ENCODE data around the gene POU2F1. TPM values are rescaled to one million over a fixed set of nuclear protein-coding genes. Genes with fewer than 3 reads are reported as not detected.
"Not testable (repeated sequence)": the region's sequence is repeated elsewhere in the genome, so short reads cannot be mapped to it uniquely, and the experiment has no call there.

The POU2F1 gene
- total and polyA plus RNA-seq, 4 donors = 0.93 to 10.5 (median 6.5) TPM

DNA sequence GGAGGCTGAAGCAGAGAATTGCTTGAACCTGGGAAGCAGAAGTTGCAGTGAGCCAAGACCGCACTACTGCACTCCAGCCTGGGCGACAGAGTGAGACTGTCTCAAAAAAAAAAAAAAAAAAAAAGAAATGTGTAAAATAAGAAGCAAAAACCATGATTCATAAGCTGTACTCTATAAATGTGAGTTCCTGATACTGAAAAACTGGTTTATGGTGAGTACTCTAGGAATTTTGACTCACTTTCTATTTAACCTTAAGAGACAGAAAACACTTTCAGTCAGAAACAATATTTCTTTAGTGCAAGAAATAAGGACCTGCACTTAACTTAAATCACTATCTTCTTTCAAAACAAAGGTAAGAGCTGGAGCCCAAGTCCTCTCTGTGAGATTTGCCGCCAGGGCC is 19.9 kb upstream of the POU2F1 start:
- Histone ChIP-seq H3K27ac (ENCODE audit: low read depth in 1 of 2, low read length in 2 of 2) (no peak overlapping the region), H3K36me3 (ENCODE audit: control insufficient read depth in 4 of 4, insufficient read depth in 3 of 4, low read depth in 1 of 4, low read length in 3 of 4) (no peaks in the 10 kb centered on the region), H3K9me3 (ENCODE audit: control insufficient read depth in 4 of 4, low read length in 3 of 4) (no peaks in the 10 kb centered on the region), H3K27me3 (ENCODE audit: control insufficient read depth in 4 of 4, insufficient read depth in 4 of 4, low read length in 3 of 4) (no peaks in the 10 kb centered on the region), H3K4me1 (ENCODE audit: control insufficient read depth in 4 of 4, insufficient read depth in 4 of 4, low read length in 3 of 4) (no peaks in the 10 kb centered on the region), H3K9ac (ENCODE audit: low read depth in 1 of 2, low read length in 2 of 2) (no peak overlapping the region), H3K4me3 (ENCODE audit: low read depth in 1 of 3, low read length in 3 of 3) (no peak overlapping the region)
- no peak for TF ChIP-seq JUND (IDR thresholded peaks at IDR 0.05)
- TF ChIP-seq, protein P1, sequence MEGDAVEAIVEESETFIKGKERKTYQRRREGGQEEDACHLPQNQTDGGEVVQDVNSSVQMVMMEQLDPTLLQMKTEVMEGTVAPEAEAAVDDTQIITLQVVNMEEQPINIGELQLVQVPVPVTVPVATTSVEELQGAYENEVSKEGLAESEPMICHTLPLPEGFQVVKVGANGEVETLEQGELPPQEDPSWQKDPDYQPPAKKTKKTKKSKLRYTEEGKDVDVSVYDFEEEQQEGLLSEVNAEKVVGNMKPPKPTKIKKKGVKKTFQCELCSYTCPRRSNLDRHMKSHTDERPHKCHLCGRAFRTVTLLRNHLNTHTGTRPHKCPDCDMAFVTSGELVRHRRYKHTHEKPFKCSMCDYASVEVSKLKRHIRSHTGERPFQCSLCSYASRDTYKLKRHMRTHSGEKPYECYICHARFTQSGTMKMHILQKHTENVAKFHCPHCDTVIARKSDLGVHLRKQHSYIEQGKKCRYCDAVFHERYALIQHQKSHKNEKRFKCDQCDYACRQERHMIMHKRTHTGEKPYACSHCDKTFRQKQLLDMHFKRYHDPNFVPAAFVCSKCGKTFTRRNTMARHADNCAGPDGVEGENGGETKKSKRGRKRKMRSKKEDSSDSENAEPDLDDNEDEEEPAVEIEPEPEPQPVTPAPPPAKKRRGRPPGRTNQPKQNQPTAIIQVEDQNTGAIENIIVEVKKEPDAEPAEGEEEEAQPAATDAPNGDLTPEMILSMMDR (IDR thresholded peaks at IDR 0.05; ENCODE audit: low read depth, low read length, missing input control) = no peak
- no peak for TF ChIP-seq RAD21 (IDR thresholded peaks at IDR 0.05)
- TF ChIP-seq, protein P2, sequence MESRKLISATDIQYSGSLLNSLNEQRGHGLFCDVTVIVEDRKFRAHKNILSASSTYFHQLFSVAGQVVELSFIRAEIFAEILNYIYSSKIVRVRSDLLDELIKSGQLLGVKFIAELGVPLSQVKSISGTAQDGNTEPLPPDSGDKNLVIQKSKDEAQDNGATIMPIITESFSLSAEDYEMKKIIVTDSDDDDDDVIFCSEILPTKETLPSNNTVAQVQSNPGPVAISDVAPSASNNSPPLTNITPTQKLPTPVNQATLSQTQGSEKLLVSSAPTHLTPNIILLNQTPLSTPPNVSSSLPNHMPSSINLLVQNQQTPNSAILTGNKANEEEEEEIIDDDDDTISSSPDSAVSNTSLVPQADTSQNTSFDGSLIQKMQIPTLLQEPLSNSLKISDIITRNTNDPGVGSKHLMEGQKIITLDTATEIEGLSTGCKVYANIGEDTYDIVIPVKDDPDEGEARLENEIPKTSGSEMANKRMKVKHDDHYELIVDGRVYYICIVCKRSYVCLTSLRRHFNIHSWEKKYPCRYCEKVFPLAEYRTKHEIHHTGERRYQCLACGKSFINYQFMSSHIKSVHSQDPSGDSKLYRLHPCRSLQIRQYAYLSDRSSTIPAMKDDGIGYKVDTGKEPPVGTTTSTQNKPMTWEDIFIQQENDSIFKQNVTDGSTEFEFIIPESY (IDR thresholded peaks at IDR 0.05) = no peak
- TF ChIP-seq, protein P3, sequence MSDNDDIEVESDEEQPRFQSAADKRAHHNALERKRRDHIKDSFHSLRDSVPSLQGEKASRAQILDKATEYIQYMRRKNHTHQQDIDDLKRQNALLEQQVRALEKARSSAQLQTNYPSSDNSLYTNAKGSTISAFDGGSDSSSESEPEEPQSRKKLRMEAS (IDR thresholded peaks at IDR 0.05) = no peak
- TF ChIP-seq FOXA2 (IDR thresholded peaks at IDR 0.05) = no peak
- TF ChIP-seq GABPA (IDR thresholded peaks at IDR 0.05 in 1 of 2, conservative IDR thresholded peaks at IDR 0.05 in 1 of 2) = no peak
- no peak for TF ChIP-seq HNF4G (IDR thresholded peaks at IDR 0.05)
- TF ChIP-seq FOXA1 (IDR thresholded peaks at IDR 0.05) = no peak
- no peak for TF ChIP-seq NR2F2 (IDR thresholded peaks at IDR 0.05)
- TF ChIP-seq, protein P4, sequence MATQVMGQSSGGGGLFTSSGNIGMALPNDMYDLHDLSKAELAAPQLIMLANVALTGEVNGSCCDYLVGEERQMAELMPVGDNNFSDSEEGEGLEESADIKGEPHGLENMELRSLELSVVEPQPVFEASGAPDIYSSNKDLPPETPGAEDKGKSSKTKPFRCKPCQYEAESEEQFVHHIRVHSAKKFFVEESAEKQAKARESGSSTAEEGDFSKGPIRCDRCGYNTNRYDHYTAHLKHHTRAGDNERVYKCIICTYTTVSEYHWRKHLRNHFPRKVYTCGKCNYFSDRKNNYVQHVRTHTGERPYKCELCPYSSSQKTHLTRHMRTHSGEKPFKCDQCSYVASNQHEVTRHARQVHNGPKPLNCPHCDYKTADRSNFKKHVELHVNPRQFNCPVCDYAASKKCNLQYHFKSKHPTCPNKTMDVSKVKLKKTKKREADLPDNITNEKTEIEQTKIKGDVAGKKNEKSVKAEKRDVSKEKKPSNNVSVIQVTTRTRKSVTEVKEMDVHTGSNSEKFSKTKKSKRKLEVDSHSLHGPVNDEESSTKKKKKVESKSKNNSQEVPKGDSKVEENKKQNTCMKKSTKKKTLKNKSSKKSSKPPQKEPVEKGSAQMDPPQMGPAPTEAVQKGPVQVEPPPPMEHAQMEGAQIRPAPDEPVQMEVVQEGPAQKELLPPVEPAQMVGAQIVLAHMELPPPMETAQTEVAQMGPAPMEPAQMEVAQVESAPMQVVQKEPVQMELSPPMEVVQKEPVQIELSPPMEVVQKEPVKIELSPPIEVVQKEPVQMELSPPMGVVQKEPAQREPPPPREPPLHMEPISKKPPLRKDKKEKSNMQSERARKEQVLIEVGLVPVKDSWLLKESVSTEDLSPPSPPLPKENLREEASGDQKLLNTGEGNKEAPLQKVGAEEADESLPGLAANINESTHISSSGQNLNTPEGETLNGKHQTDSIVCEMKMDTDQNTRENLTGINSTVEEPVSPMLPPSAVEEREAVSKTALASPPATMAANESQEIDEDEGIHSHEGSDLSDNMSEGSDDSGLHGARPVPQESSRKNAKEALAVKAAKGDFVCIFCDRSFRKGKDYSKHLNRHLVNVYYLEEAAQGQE (IDR thresholded peaks at IDR 0.05) = no peak
- no peak for TF ChIP-seq EGR1 (IDR thresholded peaks at IDR 0.05; ENCODE audit: low read depth in 2 of 2)
- TF ChIP-seq SP1 (IDR thresholded peaks at IDR 0.05) = no peak
- no peak for TF ChIP-seq YY1 (IDR thresholded peaks at IDR 0.05)
- 95% methylated on average over 3 of the region's 3 CpGs for WGBS
- DNase-seq (ENCODE audit: low spot score) = no peak

DNA sequence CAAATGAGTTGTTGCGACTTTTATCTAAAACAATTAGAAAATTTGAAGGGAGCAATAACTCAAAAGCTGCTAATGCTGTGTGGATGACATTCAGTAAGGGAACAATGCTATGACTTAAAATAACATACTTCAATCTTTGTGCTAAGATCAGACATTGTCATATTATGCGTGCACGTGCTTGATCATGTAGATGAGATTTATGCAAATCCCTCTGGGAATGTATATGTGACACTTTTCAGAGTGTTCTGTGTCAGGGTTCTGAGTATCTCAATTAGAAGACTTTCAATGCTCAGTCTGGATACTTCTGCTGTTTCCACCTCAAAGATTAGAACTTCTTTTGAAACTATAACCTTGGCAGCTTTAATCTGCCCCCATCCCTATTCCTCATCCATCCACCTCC is 18.6 kb upstream of the POU2F1 start:
- Histone ChIP-seq H3K4me3 (ENCODE audit: low read depth in 1 of 3, low read length in 3 of 3) (no peak overlapping the region), H3K4me1 (ENCODE audit: control insufficient read depth in 4 of 4, insufficient read depth in 4 of 4, low read length in 3 of 4) (no peaks in the 10 kb centered on the region), H3K27ac (ENCODE audit: low read depth in 1 of 2, low read length in 2 of 2) (no peak overlapping the region), H3K36me3 (ENCODE audit: control insufficient read depth in 4 of 4, insufficient read depth in 3 of 4, low read depth in 1 of 4, low read length in 3 of 4) (no peaks in the 10 kb centered on the region), H3K9me3 (ENCODE audit: control insufficient read depth in 4 of 4, low read length in 3 of 4) (no peaks in the 10 kb centered on the region), H3K27me3 (ENCODE audit: control insufficient read depth in 4 of 4, insufficient read depth in 4 of 4, low read length in 3 of 4) (no peaks in the 10 kb centered on the region), H3K9ac (ENCODE audit: low read depth in 1 of 2, low read length in 2 of 2) (no peak overlapping the region)
- no peak for DNase-seq (ENCODE audit: low spot score)
- 92% methylated on average over 3 of the region's 3 CpGs for WGBS
- TF ChIP-seq HNF4G (IDR thresholded peaks at IDR 0.05) (no peak), RXRA (IDR thresholded peaks at IDR 0.05) (no peak), RAD21 (IDR thresholded peaks at IDR 0.05) (no peak), FOXA2 (IDR thresholded peaks at IDR 0.05) (no peak)
- TF ChIP-seq, protein P2 (IDR thresholded peaks at IDR 0.05) = no peak

DNA sequence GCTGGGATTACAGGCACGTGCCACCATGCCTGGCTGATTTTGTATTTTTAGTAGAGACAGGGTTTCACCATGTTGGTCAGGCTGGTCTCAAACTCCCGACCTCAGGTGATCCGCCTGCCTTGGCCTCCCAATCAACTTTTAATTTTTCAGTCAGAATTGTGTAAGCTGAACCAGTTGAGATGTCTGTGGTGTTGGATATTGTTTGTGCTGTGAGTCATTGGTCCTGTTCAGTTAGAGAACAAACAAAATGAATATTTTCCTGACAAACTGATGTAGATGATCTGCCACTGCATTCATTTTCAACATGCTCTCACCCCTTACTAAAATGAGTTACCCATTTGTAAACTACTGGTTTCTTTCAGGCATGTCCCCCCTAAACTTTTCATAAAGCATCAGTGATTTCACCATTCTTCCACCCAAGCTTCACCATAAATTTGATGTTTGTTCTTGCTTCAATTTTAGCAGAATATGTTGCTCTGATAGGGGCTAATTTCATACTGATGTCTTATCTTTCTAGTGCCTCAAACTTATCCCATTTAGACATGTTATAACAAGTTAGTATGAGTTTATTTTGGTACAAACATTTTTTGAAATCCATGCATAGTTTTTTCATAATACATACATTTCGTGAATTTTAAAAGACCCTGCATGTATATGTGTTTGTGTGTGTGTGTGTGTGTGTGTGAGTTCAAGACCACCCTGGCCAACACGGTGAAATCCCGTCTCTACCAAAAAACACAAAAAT is 15.2 kb upstream of the POU2F1 start:
- H3K9me3 ChIP-seq (ENCODE audit: control insufficient read depth in 4 of 4, low read length in 3 of 4) = not testable (repeated sequence)

More for the DNA sequence above, 15.2 kb upstream of the POU2F1 start:
- WGBS = 90% methylated on average over 6 of the region's 6 CpGs
- not testable (repeated sequence) for H3K4me3 ChIP-seq (ENCODE audit: low read depth in 1 of 3, low read length in 3 of 3); H3K4me1 ChIP-seq (ENCODE audit: control insufficient read depth in 4 of 4, insufficient read depth in 4 of 4, low read length in 3 of 4); H3K36me3 ChIP-seq (ENCODE audit: control insufficient read depth in 4 of 4, insufficient read depth in 3 of 4, low read depth in 1 of 4, low read length in 3 of 4); H3K27me3 ChIP-seq (ENCODE audit: control insufficient read depth in 4 of 4, insufficient read depth in 4 of 4, low read length in 3 of 4); H3K9ac ChIP-seq (ENCODE audit: low read depth in 1 of 2, low read length in 2 of 2); H3K27ac ChIP-seq (ENCODE audit: low read depth in 1 of 2, low read length in 2 of 2); DNase-seq (ENCODE audit: low spot score)
